Osteoblast (primary cell): ENCODE results near the gene THAP8. TPM values are rescaled to one million over a fixed set of nuclear protein-coding genes. Genes with fewer than 3 reads are reported as not detected.

Experiments
- DNase-seq: peaks from one replicate; pipeline ENCODE4 v3.0.0; 2011; ENCODE audit warnings: low spot score, mixed read lengths; ENCODE audit not compliant: insufficient read length; ENCODE audit errors: missing footprints
- H2AFZ ChIP-seq: 2 replicates; pipeline ENCODE4 v1.6.0; 2011; ENCODE audit warnings: mild to moderate bottlenecking, low read length
- H3K27ac ChIP-seq: 2 replicates; pipeline ENCODE4 v1.5.1; 2011; ENCODE audit warnings: mild to moderate bottlenecking, low read depth, low read length, moderate library complexity
- H3K27me3 ChIP-seq: 2 replicates; pipeline ENCODE4 v1.6.0; 2012; ENCODE audit warnings: mild to moderate bottlenecking, control low read depth, inconsistent platforms, low read length, moderate library complexity; ENCODE audit not compliant: insufficient read depth
- H3K36me3 ChIP-seq: 2 replicates; pipeline ENCODE4 v1.5.1; 2011; ENCODE audit warnings: mild to moderate bottlenecking, low read length, control low read depth, moderate library complexity; ENCODE audit not compliant: insufficient read depth
- H3K4me1 ChIP-seq: 2 replicates; pipeline ENCODE4 v1.5.1; 2011; ENCODE audit warnings: mild to moderate bottlenecking, low read length, control low read depth, moderate library complexity; ENCODE audit not compliant: insufficient read depth
- H3K4me2 ChIP-seq: 2 replicates; pipeline ENCODE4 v1.6.0; 2011; ENCODE audit warnings: mild to moderate bottlenecking, low read length; ENCODE audit not compliant: insufficient read depth
- H3K4me3 ChIP-seq: fragments of 200-600 bp; sonication (generic); 3 replicates; pipeline ENCODE4 v1.5.1; 2012; ENCODE audit warnings: mild to moderate bottlenecking, low read length, inconsistent platforms; ENCODE audit not compliant: insufficient read depth
- H3K79me2 ChIP-seq: 2 replicates; pipeline ENCODE4 v1.6.0; 2012; ENCODE audit warnings: mild to moderate bottlenecking, low read length, control low read depth, inconsistent platforms; ENCODE audit not compliant: insufficient read depth
- H3K9me3 ChIP-seq: 2 replicates; pipeline ENCODE4 v1.5.1; 2011; ENCODE audit warnings: low read depth, low read length, control low read depth
- H4K20me1 ChIP-seq: 2 replicates; pipeline ENCODE4 v1.6.0; 2012; ENCODE audit warnings: mild to moderate bottlenecking, low read length, control low read depth; ENCODE audit not compliant: insufficient read depth
- total RNA-seq: library from RNA; depleted of rRNA; stranded (reverse); fragments of >200 nt; gene quantifications from 2 replicates; pipeline ENCODE4 v1.2.3, GENCODE V29; 2012
- TF ChIP-seq, protein P1 (sequence below): IDR thresholded peaks from 2 replicates; pipeline ENCODE4 v1.5.1; 2011; ENCODE audit warnings: mild to moderate bottlenecking, low read depth, low read length, moderate library complexity; ENCODE audit errors: extremely low read depth

Gene THAP8
- total RNA-seq, 1 donor: 5.1 TPM

DNA sequence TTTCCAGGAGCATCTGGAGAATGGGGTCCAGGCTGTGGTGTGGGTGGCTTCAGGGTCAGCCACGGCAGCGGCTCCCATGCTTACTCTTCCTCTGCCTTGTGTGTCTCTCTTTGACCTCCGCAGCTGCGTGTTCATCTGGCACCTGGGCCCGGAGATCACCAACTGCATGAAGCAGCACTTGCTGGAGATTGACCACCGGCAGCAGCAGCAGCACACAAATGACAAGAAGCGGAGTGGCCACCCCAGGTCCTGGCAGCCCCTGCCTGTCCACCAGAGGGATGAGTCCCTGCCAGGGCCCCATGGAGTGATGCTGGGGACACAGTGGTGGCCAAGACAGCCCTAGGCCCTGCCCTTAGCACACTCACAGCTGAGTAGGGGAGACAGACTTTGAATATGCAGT is 38.5 kb upstream of the THAP8 start:
- no peak for DNase-seq
- no peak overlapping the region for H3K4me3 ChIP-seq
- no peaks in the 10 kb centered on the region for H3K9me3 ChIP-seq
- H3K27me3 ChIP-seq: no peaks in the 10 kb centered on the region
- no peaks in the 10 kb centered on the region for H3K79me2 ChIP-seq
- TF ChIP-seq, protein P1, sequence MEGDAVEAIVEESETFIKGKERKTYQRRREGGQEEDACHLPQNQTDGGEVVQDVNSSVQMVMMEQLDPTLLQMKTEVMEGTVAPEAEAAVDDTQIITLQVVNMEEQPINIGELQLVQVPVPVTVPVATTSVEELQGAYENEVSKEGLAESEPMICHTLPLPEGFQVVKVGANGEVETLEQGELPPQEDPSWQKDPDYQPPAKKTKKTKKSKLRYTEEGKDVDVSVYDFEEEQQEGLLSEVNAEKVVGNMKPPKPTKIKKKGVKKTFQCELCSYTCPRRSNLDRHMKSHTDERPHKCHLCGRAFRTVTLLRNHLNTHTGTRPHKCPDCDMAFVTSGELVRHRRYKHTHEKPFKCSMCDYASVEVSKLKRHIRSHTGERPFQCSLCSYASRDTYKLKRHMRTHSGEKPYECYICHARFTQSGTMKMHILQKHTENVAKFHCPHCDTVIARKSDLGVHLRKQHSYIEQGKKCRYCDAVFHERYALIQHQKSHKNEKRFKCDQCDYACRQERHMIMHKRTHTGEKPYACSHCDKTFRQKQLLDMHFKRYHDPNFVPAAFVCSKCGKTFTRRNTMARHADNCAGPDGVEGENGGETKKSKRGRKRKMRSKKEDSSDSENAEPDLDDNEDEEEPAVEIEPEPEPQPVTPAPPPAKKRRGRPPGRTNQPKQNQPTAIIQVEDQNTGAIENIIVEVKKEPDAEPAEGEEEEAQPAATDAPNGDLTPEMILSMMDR: no peak
- H3K4me1 ChIP-seq: no peaks in the 10 kb centered on the region
- H3K27ac ChIP-seq: no peak overlapping the region
- peaks cover 30% of the 10 kb centered on the region for H3K36me3 ChIP-seq
- no peaks in the 10 kb centered on the region for H4K20me1 ChIP-seq
- H2AFZ ChIP-seq: no peak overlapping the region
- H3K4me2 ChIP-seq: no peak overlapping the region

DNA sequence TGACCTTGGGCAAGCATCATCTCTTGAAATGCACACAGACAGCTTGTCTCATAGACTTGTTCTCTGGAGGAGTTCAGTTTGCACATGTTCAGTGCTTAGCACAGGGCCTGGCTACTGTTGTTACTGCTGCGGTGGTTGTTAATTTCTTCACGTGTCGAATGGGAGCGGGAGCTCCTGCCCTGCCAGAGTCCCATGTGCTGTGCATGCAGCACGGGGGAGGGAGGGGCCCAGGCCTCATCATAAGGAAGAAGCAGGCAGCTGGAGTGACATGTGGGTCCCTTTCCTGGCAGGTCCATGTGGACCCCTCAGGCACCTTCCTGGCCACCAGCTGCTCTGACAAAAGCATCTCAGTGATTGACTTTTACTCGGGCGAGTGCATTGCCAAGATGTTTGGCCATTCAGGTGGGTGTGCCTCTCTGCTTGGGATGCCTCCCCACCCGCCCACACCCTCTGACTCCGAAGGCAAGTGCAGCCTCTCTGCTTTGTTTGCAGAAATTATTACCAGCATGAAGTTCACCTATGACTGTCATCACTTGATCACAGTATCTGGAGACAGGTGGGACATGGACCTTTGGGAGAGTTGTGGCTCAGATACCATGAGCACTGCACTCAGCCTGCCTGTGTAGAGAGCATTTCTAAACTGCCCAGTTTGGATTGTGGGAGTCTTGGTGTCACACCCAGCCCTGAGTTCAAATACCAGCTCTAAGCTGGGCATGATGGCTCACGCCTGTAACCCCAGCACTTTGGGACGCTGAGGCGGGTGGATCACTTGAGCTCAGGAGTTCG is 37.0 kb upstream of the THAP8 start:
- Histone ChIP-seq H3K9me3 (no peaks in the 10 kb centered on the region), H3K36me3 (peaks cover 29% of the 10 kb centered on the region), H3K27me3 (no peaks in the 10 kb centered on the region), H2AFZ (no peak overlapping the region), H3K4me3 (no peak overlapping the region), H3K4me1 (no peaks in the 10 kb centered on the region), H3K27ac (no peak overlapping the region), H3K79me2 (no peaks in the 10 kb centered on the region), H3K4me2 (no peak overlapping the region), H4K20me1 (no peaks in the 10 kb centered on the region)
- TF ChIP-seq, protein P1: no peak
- DNase-seq: peak; percentile 64

DNA sequence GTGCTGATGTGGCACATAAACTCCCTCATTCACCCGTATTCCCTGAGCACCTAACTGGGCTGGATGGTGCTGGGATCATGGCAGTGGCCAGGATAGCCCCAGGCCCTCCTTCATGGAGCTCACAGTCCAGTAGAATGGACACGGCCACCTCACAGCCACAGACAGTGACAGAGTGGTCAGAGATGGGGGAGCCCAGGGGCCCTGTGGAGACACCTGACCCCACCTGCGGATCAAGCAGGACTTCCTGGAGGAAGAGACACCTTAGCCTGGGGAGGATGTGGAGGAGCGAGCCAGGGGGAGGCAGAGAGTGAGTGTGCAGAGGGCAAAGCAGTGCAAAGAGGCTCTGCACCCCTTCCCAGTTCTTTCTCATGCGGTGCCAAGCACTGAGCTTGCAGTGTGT is 35.8 kb upstream of the THAP8 start:
- TF ChIP-seq, protein P1: no peak
- H2AFZ ChIP-seq: no peak overlapping the region
- no peak overlapping the region for H3K4me2 ChIP-seq
- no peak for DNase-seq
- no peak overlapping the region for H3K27ac ChIP-seq
- no peaks in the 10 kb centered on the region for H3K9me3 ChIP-seq
- peaks cover 33% of the 10 kb centered on the region for H3K36me3 ChIP-seq
- H3K79me2 ChIP-seq: no peaks in the 10 kb centered on the region
- no peak overlapping the region for H3K4me3 ChIP-seq
- H4K20me1 ChIP-seq: no peaks in the 10 kb centered on the region
- no peaks in the 10 kb centered on the region for H3K4me1 ChIP-seq
- H3K27me3 ChIP-seq: no peaks in the 10 kb centered on the region

DNA sequence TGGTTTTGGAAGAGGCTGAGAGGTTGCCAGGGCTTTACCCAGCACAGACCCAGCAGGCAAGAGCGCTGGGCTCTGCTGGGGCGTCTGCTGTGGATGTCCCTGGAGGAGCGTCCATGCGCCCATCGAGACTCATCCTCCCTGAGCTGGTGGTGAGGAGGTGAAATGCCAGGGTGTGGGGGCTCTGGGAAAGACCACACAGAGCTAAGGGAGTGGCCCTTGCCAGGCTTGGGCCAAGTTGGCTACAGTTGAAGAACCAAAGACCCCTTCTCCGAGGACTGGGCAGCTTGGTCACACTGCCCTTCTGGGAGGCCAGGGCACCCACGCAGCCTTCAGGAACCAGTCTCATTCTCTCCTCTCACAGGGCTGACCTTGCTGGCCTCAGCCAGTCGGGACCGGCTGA is 32.2 kb upstream of the THAP8 start:
- TF ChIP-seq, protein P1: no peak
- Histone ChIP-seq H3K4me2 (no peak overlapping the region), H3K79me2 (no peaks in the 10 kb centered on the region), H2AFZ (no peak overlapping the region), H3K27me3 (no peaks in the 10 kb centered on the region), H3K9me3 (no peaks in the 10 kb centered on the region), H4K20me1 (no peaks in the 10 kb centered on the region), H3K4me3 (no peak overlapping the region), H3K36me3 (peaks cover 43% of the 10 kb centered on the region), H3K27ac (no peak overlapping the region), H3K4me1 (no peaks in the 10 kb centered on the region)
- no peak for DNase-seq
